ENCODE results near the gene MUC6. TPM values are rescaled to one million over a fixed set of nuclear protein-coding genes. Genes with fewer than 3 reads are reported as not detected.

The MUC6 gene
- total RNA-seq, 2 experiments from 2014 or later = not detected

DNA sequence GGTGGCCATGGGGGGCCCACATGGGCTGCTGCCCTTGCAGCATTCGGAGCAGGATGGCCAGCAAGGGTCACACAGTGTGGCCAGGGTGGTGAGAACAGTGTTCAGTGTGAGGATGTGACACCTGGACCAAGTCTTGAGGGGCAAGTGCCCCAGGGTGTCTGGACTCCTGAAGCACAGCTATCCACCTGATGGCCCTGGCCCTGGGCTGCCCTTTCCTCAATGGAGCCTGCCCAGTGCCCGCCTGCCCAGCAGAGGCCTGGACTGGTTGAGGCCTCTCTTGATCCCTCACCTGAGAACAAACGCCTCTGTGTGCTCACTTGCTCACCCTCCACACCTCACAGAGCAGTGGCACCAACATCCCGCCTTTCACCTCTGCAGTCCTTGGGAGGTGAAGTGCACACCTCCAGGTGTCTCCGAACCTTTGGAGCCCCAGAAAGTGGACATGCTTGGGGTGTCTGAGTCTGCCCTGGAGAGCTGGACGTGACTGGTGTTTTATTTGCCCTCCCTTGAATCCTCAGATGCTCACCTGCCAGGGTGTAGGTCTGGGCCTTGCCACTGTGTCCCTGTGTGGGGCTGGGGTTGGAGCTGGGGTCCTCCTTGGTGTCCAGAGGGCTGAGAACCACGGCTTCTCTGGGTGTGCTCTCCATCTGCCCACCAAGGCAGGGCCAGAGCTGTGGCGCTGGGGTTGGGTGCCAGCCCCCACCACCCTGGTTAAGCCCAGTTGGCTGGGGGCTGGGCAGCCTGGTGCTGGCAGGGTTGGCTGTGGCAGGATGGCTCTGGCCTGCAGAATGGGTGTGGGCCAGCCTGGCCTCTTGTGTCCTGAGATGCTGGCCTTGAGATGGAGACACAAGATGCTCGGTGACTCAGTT lies 34.3 kb upstream of the MUC6 start:
- Mint-ChIP-seq H3K27me3 (peaks cover 9% of the 10 kb centered on the region), H3K4me1 (no peaks in the 10 kb centered on the region), H3K4me3 (no peak overlapping the region), H3K9me3 (ENCODE audit: low read depth) (no peaks in the 10 kb centered on the region), H3K27ac (no peak overlapping the region), H3K36me3 (ENCODE audit: low read depth) (no peaks in the 10 kb centered on the region)
- POLR2A ChIA-PET = no interaction called here
- intact Hi-C loops (cut with DNase I, micrococcal nuclease) = no loop called here
- CTCF ChIA-PET = no interaction called here
- DNase-seq (no peak), ATAC-seq (no peak)

DNA sequence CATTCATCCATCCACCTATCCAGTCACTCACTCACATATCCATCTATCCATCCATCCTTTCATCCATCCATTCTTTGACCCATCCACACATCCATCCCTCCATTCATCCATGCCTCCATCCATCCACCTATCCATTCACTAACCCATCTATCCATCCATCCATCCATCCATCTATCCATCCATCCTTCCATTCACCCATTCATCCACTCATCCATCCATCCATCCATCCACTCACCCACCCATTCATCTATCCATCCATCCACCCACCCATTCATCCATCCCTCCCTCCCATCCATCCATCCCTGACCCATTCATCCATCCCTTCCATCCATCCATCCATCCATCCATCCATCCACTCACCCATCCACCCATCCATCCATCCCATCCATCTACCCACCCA lies 33.2 kb upstream of the MUC6 start:
- H3K9me3 Mint-ChIP-seq (ENCODE audit: low read depth) = no peaks in the 10 kb centered on the region

GRCh38 chr11:1067812-1068496 lies 31.4 kb upstream of the MUC6 start:
- DNase-seq (no peak), ATAC-seq (no peak)
- Mint-ChIP-seq H3K27ac (no peak overlapping the region), H3K9me3 (ENCODE audit: low read depth) (no peaks in the 10 kb centered on the region), H3K4me1 (peaks cover 12% of the 10 kb centered on the region), H3K4me3 (no peak overlapping the region), H3K27me3 (peaks cover 16% of the 10 kb centered on the region), H3K36me3 (ENCODE audit: low read depth) (no peaks in the 10 kb centered on the region)
- POLR2A ChIA-PET = no interaction called here
- intact Hi-C loops (cut with DNase I, micrococcal nuclease) = no loop called here
- CTCF ChIA-PET = no interaction called here

More for the DNA sequence above, 33.2 kb upstream of the MUC6 start:
- Mint-ChIP-seq H3K4me1 (no peaks in the 10 kb centered on the region), H3K27ac (no peak overlapping the region), H3K36me3 (ENCODE audit: low read depth) (no peaks in the 10 kb centered on the region), H3K27me3 (peaks cover 12% of the 10 kb centered on the region), H3K4me3 (no peak overlapping the region)
- ChIA-PET POLR2A (no interaction called here), CTCF (no interaction called here)
- intact Hi-C loops (cut with DNase I, micrococcal nuclease) = no loop called here
- DNase-seq = no peak
- no peak for ATAC-seq

DNA sequence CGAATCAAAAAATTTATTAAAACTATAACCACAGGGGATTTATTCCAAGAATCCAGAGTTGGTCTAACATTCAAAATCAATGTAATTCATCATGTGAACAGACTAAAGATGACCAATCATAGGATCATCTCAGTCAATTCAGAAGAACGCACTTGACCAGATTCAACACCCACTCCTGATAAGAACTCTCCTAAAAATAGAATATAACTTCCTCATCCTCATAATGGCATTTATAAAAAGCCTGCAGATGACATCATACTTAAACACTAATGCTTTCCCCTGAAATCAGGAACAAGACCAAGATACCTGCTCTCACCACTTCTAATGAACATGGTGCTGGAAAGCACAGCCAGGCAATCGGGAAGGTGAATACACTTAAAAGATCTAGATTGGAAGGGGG lies 27.6 kb upstream of the MUC6 start:
- H3K4me1 Mint-ChIP-seq = peaks cover 18% of the 10 kb centered on the region
- intact Hi-C loops (cut with DNase I, micrococcal nuclease) = no loop called here
- H3K27ac Mint-ChIP-seq = no peak overlapping the region
- ChIA-PET POLR2A (no interaction called here), CTCF (no interaction called here)
- ATAC-seq (no peak), DNase-seq (no peak)
- peaks cover 15% of the 10 kb centered on the region for H3K27me3 Mint-ChIP-seq
- no peaks in the 10 kb centered on the region for H3K36me3 Mint-ChIP-seq (ENCODE audit: low read depth)
- H3K4me3 Mint-ChIP-seq = no peak overlapping the region
- peaks cover 4% of the 10 kb centered on the region for H3K9me3 Mint-ChIP-seq (ENCODE audit: low read depth)

GRCh38 chr11:1062075-1062820 lies 25.7 kb upstream of the MUC6 start:
- Mint-ChIP-seq H3K4me3 (no peak overlapping the region), H3K36me3 (ENCODE audit: low read depth) (no peaks in the 10 kb centered on the region), H3K9me3 (ENCODE audit: low read depth) (peaks cover 4% of the 10 kb centered on the region), H3K27me3 (peaks cover 12% of the 10 kb centered on the region), H3K27ac (no peak overlapping the region), H3K4me1 (peaks cover 18% of the 10 kb centered on the region)
- POLR2A ChIA-PET = no interaction called here
- CTCF ChIA-PET = interaction anchor here (0.6 to 0.8 kb wide), 2 partner anchors 21 to 590 kb away, joined by 3 read pairs; no protein-coding TSS in a partner anchor
- ATAC-seq (no peak), DNase-seq (no peak)
- intact Hi-C loops (cut with DNase I, micrococcal nuclease) = no loop called here

- Mint-ChIP-seq H3K4me1 (peaks cover 18% of the 10 kb centered on the region), H3K36me3 (ENCODE audit: low read depth) (no peaks in the 10 kb centered on the region), H3K27me3 (peaks cover 11% of the 10 kb centered on the region), H3K27ac (no peak overlapping the region), H3K4me3 (no peak overlapping the region), H3K9me3 (ENCODE audit: low read depth) (peaks cover 4% of the 10 kb centered on the region)
- POLR2A ChIA-PET = no interaction called here
- ATAC-seq (no peak), DNase-seq (no peak)
- intact Hi-C loops (cut with DNase I, micrococcal nuclease) = no loop called here
- CTCF ChIA-PET = no interaction called here
Measured at GRCh38 chr11:1060852-1061616, 24.5 kb upstream of the MUC6 start.

DNA sequence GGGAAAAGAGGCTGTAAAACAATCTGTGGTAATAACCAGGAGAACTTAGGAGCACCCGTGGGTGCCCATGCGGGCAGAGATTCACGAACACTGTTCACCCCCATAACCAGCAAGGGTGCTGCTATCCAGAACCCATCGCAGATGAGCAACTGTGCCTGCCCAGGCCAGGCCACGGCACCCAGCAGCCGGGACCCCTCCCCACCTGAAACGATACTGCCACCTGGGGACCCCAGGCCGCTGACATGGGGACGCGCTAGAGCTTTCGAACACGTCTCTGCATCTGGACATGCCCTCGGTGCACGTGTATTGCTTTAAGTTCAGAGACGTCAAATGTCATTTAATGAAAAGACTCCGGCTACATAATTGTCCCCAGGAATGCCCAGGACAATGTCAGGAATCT lies 23.9 kb upstream of the MUC6 start:
- CTCF ChIA-PET = no interaction called here

GRCh38 chr11:1059759-1060158 lies 23.2 kb upstream of the MUC6 start:
- ChIA-PET CTCF (no interaction called here), POLR2A (no interaction called here)
- Mint-ChIP-seq H3K4me1 (peaks cover 18% of the 10 kb centered on the region), H3K27me3 (peaks cover 7% of the 10 kb centered on the region), H3K4me3 (no peak overlapping the region), H3K27ac (no peak overlapping the region), H3K36me3 (ENCODE audit: low read depth) (no peaks in the 10 kb centered on the region), H3K9me3 (ENCODE audit: low read depth) (peaks cover 4% of the 10 kb centered on the region)
- ATAC-seq (no peak), DNase-seq (no peak)
- intact Hi-C loops (cut with DNase I, micrococcal nuclease) = no loop called here

More for the DNA sequence above, 23.9 kb upstream of the MUC6 start:
- ATAC-seq (no peak), DNase-seq (no peak)
- no peak overlapping the region for H3K27ac Mint-ChIP-seq
- peaks cover 7% of the 10 kb centered on the region for H3K27me3 Mint-ChIP-seq
- no peaks in the 10 kb centered on the region for H3K36me3 Mint-ChIP-seq (ENCODE audit: low read depth)
- intact Hi-C loops (cut with DNase I, micrococcal nuclease) = no loop called here
- POLR2A ChIA-PET = no interaction called here
- H3K9me3 Mint-ChIP-seq (ENCODE audit: low read depth) = peaks cover 4% of the 10 kb centered on the region
- peaks cover 18% of the 10 kb centered on the region for H3K4me1 Mint-ChIP-seq
- H3K4me3 Mint-ChIP-seq = no peak overlapping the region

DNA sequence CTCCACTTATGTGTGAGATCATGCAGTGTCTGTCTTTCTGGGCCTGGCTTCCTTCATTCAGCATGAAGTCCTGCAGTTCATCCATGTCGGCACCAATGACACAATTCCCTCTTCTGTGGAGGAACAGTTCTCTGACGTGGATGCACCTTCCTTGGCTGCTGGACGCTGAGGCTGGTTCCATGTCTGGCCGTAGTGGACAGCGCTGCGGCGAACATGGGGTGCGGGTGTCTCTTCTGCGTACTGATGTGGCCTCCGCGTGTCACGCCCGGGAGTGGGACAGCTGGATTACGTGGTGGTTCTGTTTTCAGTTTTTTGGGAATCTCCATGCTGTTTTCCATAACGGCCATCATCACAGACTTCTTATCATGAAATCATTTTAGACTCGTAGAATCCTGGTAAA lies 21.3 kb upstream of the MUC6 start:
- DNase-seq (no peak), ATAC-seq (no peak)
- CTCF ChIA-PET = no interaction called here
- intact Hi-C loops (cut with DNase I, micrococcal nuclease) = no loop called here
- no peaks in the 10 kb centered on the region for H3K36me3 Mint-ChIP-seq (ENCODE audit: low read depth)
- H3K27me3 Mint-ChIP-seq = peaks cover 4% of the 10 kb centered on the region
- H3K27ac Mint-ChIP-seq = no peak overlapping the region
- H3K9me3 Mint-ChIP-seq (ENCODE audit: low read depth) = peaks cover 4% of the 10 kb centered on the region
- no peak overlapping the region for H3K4me3 Mint-ChIP-seq
- POLR2A ChIA-PET = no interaction called here
- H3K4me1 Mint-ChIP-seq = peaks cover 4% of the 10 kb centered on the region

GRCh38 chr11:1055990-1056771 lies 19.7 kb upstream of the MUC6 start:
- no peak for ATAC-seq
- no peak overlapping the region for H3K4me3 Mint-ChIP-seq
- H3K36me3 Mint-ChIP-seq (ENCODE audit: low read depth) = no peaks in the 10 kb centered on the region
- H3K27ac Mint-ChIP-seq = no peak overlapping the region
- no peaks in the 10 kb centered on the region for H3K9me3 Mint-ChIP-seq (ENCODE audit: low read depth)
- no peak for DNase-seq
- no peaks in the 10 kb centered on the region for H3K4me1 Mint-ChIP-seq
- intact Hi-C loops (cut with DNase I, micrococcal nuclease) = no loop called here
- no peaks in the 10 kb centered on the region for H3K27me3 Mint-ChIP-seq
- POLR2A ChIA-PET = no interaction called here
- CTCF ChIA-PET = no interaction called here
